Fibroblast of lung (primary cell): Measurements from ENCODE around the gene ADGRG3. TPM values are rescaled to one million over a fixed set of nuclear protein-coding genes. Genes with fewer than 3 reads are reported as not detected.

Experiments used
- DNase-seq, 2 donors: peaks; one replicate each; pipeline versions ENCODE4 v3.0.0 to v3.0.0-alpha.2; 2010; ENCODE audit warnings: low read depth in 2 of 2
- H2AFZ ChIP-seq: 2 replicates; pipeline ENCODE4 v1.5.1; 2012; ENCODE audit warnings: low read length, control low read depth, inconsistent platforms
- H3K27ac ChIP-seq: 2 replicates; pipeline ENCODE4 v1.5.1; 2011; ENCODE audit warnings: low read length, control low read depth; ENCODE audit not compliant: insufficient read depth
- H3K27me3 ChIP-seq: 2 replicates; pipeline ENCODE4 v1.5.1; 2011; ENCODE audit warnings: mild to moderate bottlenecking, low read length; ENCODE audit not compliant: control insufficient read depth, insufficient read depth
- H3K36me3 ChIP-seq: 2 replicates; pipeline ENCODE4 v1.5.1; 2011; ENCODE audit warnings: low read length; ENCODE audit not compliant: control insufficient read depth, insufficient read depth
- H3K4me1 ChIP-seq: 2 replicates; pipeline ENCODE4 v1.5.1; 2011; ENCODE audit warnings: low read length; ENCODE audit not compliant: control insufficient read depth, insufficient read depth; ENCODE audit errors: extremely low read depth
- H3K4me2 ChIP-seq: 2 replicates; pipeline ENCODE4 v1.5.1; 2011; ENCODE audit warnings: low read length, control low read depth; ENCODE audit not compliant: insufficient read depth; ENCODE audit errors: extremely low read depth
- H3K4me3 ChIP-seq, 4 experiments: fragments of 200-600 bp in 1 of 4; sonication (generic) in 1 of 4; replicated peaks in 1 of 4; 2 replicates each; pipeline ENCODE4 v1.5.1; 2011 to 2016; ENCODE audit warnings: low read length in 4 of 4, low read depth in 3 of 4, mild to moderate bottlenecking in 3 of 4, control low read depth in 2 of 4, inconsistent platforms in 1 of 4, mixed read lengths in 1 of 4; ENCODE audit not compliant: insufficient read depth in 1 of 4; ENCODE audit errors: control extremely low read depth in 1 of 4
- H3K79me2 ChIP-seq: 2 replicates; pipeline ENCODE4 v1.5.1; 2012; ENCODE audit warnings: mild to moderate bottlenecking, low read length, inconsistent platforms; ENCODE audit not compliant: control insufficient read depth, insufficient read depth
- H3K9ac ChIP-seq: 2 replicates; pipeline ENCODE4 v1.5.1; 2011; ENCODE audit warnings: mild to moderate bottlenecking, low read length, control low read depth; ENCODE audit not compliant: insufficient read depth
- H3K9me3 ChIP-seq: 2 replicates; pipeline ENCODE4 v1.5.1; 2012; ENCODE audit warnings: low read depth, low read length; ENCODE audit not compliant: control insufficient read depth, insufficient read depth
- H4K20me1 ChIP-seq: 2 replicates; pipeline ENCODE4 v1.5.1; 2011; ENCODE audit warnings: low read length; ENCODE audit not compliant: control insufficient read depth, insufficient read depth; ENCODE audit errors: extremely low read depth
- EZH2 ChIP-seq: IDR thresholded peaks from 2 replicates; pipeline ENCODE4 v1.5.1; 2012; ENCODE audit warnings: low read length, control low read depth, mild to moderate bottlenecking; ENCODE audit errors: missing control alignments
- polyA plus RNA-seq, 2 donors: library from polyadenylated mRNA; depleted of rRNA in 1 of 2; stranded (reverse) in 1 of 2; unstranded in 1 of 2; fragments of >200 nt; gene quantifications; 2 replicates each; pipeline ENCODE4 v1.2.1, GENCODE V29; 2011 to 2012; ENCODE audit warnings: missing spikeins in 1 of 2
- total RNA-seq: library from RNA; depleted of rRNA; stranded (reverse); fragments of >200 nt; gene quantifications from 2 replicates; pipeline ENCODE4 v1.2.1, GENCODE V29; 2014
- TF ChIP-seq, protein P1 (sequence below), 2 donors: IDR thresholded peaks in 1 of 2; conservative IDR thresholded peaks in 1 of 2; 1 replicate in 1 of 2; 2 replicates in 1 of 2; pipeline ENCODE4 v1.5.1; 2011 to 2012; ENCODE audit warnings: low read length in 2 of 2, control low read depth in 1 of 2, inconsistent platforms in 1 of 2, low read depth in 1 of 2, mild to moderate bottlenecking in 1 of 2

Gene ADGRG3
- total and polyA plus RNA-seq, 2 donors (not counting 1 experiment from before 2014, with no cell fraction given) = not detected

DNA sequence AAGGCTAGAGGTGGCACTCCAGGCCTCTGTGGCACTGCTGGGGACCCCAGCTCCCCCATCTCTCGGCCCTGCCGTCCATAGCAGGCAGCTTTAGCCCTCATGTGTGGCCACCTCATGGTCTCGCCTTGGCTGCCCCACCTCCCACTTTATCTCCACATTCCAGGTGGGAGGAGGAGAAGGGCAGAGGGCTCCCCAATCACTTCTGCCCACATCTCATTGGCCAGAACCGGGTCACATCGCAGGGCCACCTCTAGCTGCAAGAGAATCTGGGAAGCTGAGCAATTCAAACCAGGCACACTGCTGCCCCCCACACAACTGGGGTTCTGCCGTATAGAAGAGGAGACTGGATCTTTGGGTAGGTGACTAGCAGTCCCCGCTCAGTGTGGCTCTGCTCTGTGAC, 28.1 kb downstream of the ADGRG3 start:
- H3K27me3 ChIP-seq = peaks cover 1% of the 10 kb centered on the region
- no peaks in the 10 kb centered on the region for H3K9me3 ChIP-seq
- no peak for DNase-seq
- H3K9ac ChIP-seq = no peak overlapping the region
- no peak overlapping the region for H3K27ac ChIP-seq
- no peaks in the 10 kb centered on the region for H4K20me1 ChIP-seq
- H3K4me2 ChIP-seq = no peak overlapping the region
- no peaks in the 10 kb centered on the region for H3K36me3 ChIP-seq
- H3K4me3 ChIP-seq = no peak overlapping the region
- no peak for TF ChIP-seq EZH2
- TF ChIP-seq, protein P1, sequence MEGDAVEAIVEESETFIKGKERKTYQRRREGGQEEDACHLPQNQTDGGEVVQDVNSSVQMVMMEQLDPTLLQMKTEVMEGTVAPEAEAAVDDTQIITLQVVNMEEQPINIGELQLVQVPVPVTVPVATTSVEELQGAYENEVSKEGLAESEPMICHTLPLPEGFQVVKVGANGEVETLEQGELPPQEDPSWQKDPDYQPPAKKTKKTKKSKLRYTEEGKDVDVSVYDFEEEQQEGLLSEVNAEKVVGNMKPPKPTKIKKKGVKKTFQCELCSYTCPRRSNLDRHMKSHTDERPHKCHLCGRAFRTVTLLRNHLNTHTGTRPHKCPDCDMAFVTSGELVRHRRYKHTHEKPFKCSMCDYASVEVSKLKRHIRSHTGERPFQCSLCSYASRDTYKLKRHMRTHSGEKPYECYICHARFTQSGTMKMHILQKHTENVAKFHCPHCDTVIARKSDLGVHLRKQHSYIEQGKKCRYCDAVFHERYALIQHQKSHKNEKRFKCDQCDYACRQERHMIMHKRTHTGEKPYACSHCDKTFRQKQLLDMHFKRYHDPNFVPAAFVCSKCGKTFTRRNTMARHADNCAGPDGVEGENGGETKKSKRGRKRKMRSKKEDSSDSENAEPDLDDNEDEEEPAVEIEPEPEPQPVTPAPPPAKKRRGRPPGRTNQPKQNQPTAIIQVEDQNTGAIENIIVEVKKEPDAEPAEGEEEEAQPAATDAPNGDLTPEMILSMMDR (conservative IDR thresholded peaks at IDR 0.05 in 1 of 2, IDR thresholded peaks at IDR 0.05 in 1 of 2; ENCODE audit: low read depth in 1 of 2, low read length in 2 of 2) = no peak
- H2AFZ ChIP-seq = no peak overlapping the region
- no peaks in the 10 kb centered on the region for H3K79me2 ChIP-seq
- H3K4me1 ChIP-seq = no peaks in the 10 kb centered on the region

DNA sequence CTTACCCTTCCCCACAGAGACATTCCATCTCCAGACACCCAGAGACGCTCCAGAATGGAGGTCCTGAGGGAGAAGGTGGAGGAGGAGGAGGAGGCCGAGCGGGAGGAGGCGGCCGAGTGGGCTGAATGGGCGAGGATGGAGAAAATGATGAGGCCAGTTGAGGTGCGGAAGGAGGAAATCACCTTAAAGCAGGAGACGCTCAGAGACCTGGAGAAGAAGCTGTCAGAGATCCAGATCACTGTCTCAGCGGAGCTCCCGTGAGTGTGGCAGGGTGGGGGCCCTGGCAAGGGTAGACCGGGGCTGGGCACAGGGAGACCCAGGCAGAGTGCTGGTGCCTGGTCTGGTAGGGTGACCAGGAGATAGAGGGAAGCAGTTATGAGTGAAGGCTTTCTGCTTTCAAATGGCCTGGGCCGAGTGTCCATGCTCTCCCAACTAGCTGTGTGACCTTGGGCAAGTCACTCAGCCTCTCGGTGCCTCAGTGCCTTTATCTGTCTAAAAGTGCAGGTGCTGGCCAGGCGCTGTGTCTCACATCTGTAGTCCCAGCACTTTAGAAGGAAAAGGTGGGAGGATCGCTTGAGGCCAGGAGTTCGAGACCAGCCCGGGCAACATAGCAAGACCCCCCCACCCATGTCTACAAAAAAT, 29.9 kb downstream of the ADGRG3 start:
- H3K79me2 ChIP-seq = no peaks in the 10 kb centered on the region
- H3K9ac ChIP-seq = no peak overlapping the region
- DNase-seq = no peak
- H3K27me3 ChIP-seq = peaks cover 2% of the 10 kb centered on the region
- no peak overlapping the region for H3K4me2 ChIP-seq
- no peaks in the 10 kb centered on the region for H3K9me3 ChIP-seq
- no peaks in the 10 kb centered on the region for H3K36me3 ChIP-seq
- H3K4me3 ChIP-seq = no peak overlapping the region
- H3K27ac ChIP-seq = no peak overlapping the region
- TF ChIP-seq, protein P1 (conservative IDR thresholded peaks at IDR 0.05 in 1 of 2, IDR thresholded peaks at IDR 0.05 in 1 of 2; ENCODE audit: low read depth in 1 of 2, low read length in 2 of 2) = no peak
- no peak for TF ChIP-seq EZH2
- H2AFZ ChIP-seq = no peak overlapping the region
- H4K20me1 ChIP-seq = no peaks in the 10 kb centered on the region
- H3K4me1 ChIP-seq = no peaks in the 10 kb centered on the region

DNA sequence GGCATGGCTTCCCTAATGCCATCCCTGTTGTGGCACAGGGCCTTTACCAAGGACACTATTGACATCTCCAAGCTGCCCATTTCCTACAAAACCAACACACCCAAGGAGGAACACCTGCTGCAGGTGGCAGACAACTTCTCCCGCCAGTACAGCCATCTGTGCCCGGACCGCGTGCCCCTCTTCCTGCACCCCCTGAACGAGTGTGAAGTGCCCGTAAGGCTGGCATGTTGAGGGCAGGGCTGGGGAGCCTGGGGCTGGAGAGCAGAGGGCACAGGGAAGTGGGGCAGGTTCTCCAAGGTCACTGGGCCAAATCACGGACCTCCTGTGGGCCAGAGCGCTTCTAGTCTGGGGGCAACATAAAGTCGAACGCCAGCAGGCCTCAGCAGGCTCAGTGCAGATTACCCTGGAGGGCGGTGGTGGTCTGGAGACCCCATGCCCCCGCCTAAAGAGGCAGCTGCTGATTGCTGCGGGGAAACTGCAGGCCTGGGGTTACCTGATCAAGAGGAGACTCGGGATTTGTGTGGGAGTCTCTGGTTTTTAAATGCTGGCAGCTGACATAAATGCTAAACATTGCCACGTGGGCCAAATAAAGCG, 30.8 kb downstream of the ADGRG3 start:
- no peaks in the 10 kb centered on the region for H3K36me3 ChIP-seq
- no peak overlapping the region for H3K9ac ChIP-seq
- no peak for DNase-seq
- H2AFZ ChIP-seq = no peak overlapping the region
- H3K4me3 ChIP-seq = no peak overlapping the region
- H3K79me2 ChIP-seq = no peaks in the 10 kb centered on the region
- H3K27me3 ChIP-seq = peaks cover 2% of the 10 kb centered on the region
- no peak for TF ChIP-seq EZH2
- TF ChIP-seq, protein P1 (conservative IDR thresholded peaks at IDR 0.05 in 1 of 2, IDR thresholded peaks at IDR 0.05 in 1 of 2; ENCODE audit: low read depth in 1 of 2, low read length in 2 of 2) = no peak
- no peak overlapping the region for H3K4me2 ChIP-seq
- H3K27ac ChIP-seq = no peak overlapping the region
- no peaks in the 10 kb centered on the region for H4K20me1 ChIP-seq
- H3K4me1 ChIP-seq = no peaks in the 10 kb centered on the region
- no peaks in the 10 kb centered on the region for H3K9me3 ChIP-seq
